Mononuclear cell (primary cell): ENCODE data around the gene PNMA1. TPM values are rescaled to one million over a fixed set of nuclear protein-coding genes. Genes with fewer than 3 reads are reported as not detected.
A peak's percentile ranks its signal among the peaks of the same experiment; 100 is the strongest.

ENCODE experiments used
- H3K27me3 ChIP-seq: 2 replicates; pipeline ENCODE4 v1.6.0; 2011; ENCODE audit warnings: low read length, control low read depth; ENCODE audit not compliant: insufficient read depth
- H3K4me1 ChIP-seq: 2 replicates; pipeline ENCODE4 v1.5.1; 2011; ENCODE audit warnings: mild to moderate bottlenecking, low read length, control low read depth; ENCODE audit not compliant: insufficient read depth
- H3K4me3 ChIP-seq: 2 replicates; pipeline ENCODE4 v1.5.1; 2011; ENCODE audit warnings: mild to moderate bottlenecking, low read length, moderate library complexity
- H3K9me3 ChIP-seq: 2 replicates; pipeline ENCODE4 v1.5.1; 2011; ENCODE audit warnings: low read depth, mild to moderate bottlenecking, control low read depth, low read length
- total RNA-seq: library from RNA; depleted of rRNA; stranded (reverse); fragments of >200 nt; gene quantifications from one replicate; pipeline ENCODE4 v1.2.3, GENCODE V29; 2012

PNMA1 gene
- total RNA-seq, 1 donor, result 23.2 TPM

- peak overlapping the region; percentile 2 for H3K4me3 ChIP-seq
- H3K27me3 ChIP-seq, result no peaks in the 10 kb centered on the region
- no peaks in the 10 kb centered on the region for H3K9me3 ChIP-seq
- H3K4me1 ChIP-seq, result peaks cover 97% of the 10 kb centered on the region
These were observed 40.0 kb upstream of the PNMA1 start for GRCh38 chr14:73753887-73754795.

- H3K27me3 ChIP-seq, result no peaks in the 10 kb centered on the region
- H3K4me1 ChIP-seq, result peaks cover 98% of the 10 kb centered on the region
- H3K9me3 ChIP-seq, result no peaks in the 10 kb centered on the region
- H3K4me3 ChIP-seq, result no peak overlapping the region
These were observed 39.1 kb upstream of the PNMA1 start for GRCh38 chr14:73753124-73753886.

GRCh38 chr14:73752297-73752992 is 38.3 kb upstream of the PNMA1 start:
- H3K4me1 ChIP-seq, result peaks cover 96% of the 10 kb centered on the region
- no peaks in the 10 kb centered on the region for H3K9me3 ChIP-seq
- H3K4me3 ChIP-seq, result no peak overlapping the region
- H3K27me3 ChIP-seq, result no peaks in the 10 kb centered on the region

DNA sequence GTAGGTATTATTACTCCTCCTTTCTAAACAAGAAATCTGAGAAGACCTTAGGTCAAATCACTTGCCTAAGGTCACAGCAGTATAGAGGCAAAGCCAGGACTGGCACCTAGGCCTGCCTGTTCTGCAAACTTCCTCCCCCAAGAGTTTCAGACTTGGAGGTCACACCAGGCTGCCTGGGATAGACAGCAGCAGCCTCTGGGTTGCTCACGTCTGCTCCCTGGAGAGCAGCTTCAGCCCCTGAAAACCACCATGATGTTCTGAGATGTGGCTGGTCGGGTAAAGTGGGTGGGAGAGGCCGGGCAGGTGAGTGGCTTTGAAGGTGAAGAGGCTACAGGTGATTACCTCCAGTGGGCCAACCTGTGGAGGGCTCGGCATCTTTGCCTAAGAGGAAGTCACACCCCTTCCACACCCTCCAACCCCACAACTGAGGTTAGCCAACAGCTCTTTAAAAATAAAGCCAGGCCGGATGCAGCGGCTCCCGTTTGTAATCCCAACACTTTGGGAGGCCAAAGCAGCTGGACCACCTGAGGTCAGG is 37.0 kb upstream of the PNMA1 start:
- Histone ChIP-seq H3K9me3 (no peaks in the 10 kb centered on the region), H3K4me1 (peaks cover 96% of the 10 kb centered on the region), H3K27me3 (no peaks in the 10 kb centered on the region), H3K4me3 (no peak overlapping the region)

- no peaks in the 10 kb centered on the region for H3K9me3 ChIP-seq
- H3K4me3 ChIP-seq, result no peak overlapping the region
- peaks cover 96% of the 10 kb centered on the region for H3K4me1 ChIP-seq
- no peaks in the 10 kb centered on the region for H3K27me3 ChIP-seq
These were observed 36.3 kb upstream of the PNMA1 start for GRCh38 chr14:73750531-73750901.

DNA sequence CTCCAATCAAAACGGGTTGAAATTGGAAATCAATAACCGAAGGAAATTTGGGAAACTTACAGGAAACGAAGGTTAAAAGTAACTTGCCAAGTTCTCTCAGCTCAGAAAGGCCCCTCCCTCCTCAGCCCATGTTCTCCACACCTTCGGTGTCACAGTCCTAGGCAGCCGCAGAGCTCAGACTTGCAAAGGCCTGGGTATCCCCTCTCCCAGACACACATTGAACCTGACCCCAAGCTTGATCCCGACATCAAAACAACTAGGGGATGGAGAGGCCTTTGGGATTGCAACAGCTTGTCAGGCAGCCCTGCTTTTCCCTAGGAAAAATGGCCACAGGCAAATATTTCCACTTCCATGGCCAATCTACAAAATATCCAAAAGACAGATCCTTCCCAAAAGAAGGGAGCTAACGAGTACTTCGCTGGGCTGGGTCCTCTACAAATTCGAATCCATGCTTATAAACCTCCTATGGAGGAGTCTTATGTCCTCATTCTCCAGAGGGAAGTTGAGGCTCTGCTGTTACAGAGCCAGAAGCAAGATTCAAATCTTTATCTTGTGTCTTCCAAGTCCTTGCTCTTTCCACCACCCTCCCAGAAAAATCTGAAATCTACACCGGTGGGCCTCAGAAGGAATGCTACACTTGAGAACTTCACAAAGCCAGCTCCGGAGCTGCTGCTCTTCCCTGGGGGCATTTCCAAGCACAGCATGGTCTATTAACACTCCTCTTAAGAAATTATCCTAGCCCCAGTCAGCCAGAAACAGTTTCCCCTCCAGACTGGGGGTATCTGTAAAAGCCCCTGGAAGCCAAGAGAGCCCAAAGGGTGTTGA is 35.7 kb upstream of the PNMA1 start:
- Histone ChIP-seq H3K4me1 (peaks cover 96% of the 10 kb centered on the region), H3K4me3 (no peak overlapping the region), H3K9me3 (no peaks in the 10 kb centered on the region), H3K27me3 (no peaks in the 10 kb centered on the region)

- Histone ChIP-seq H3K9me3 (no peaks in the 10 kb centered on the region), H3K4me1 (peaks cover 96% of the 10 kb centered on the region), H3K27me3 (no peaks in the 10 kb centered on the region)
These were observed 34.7 kb upstream of the PNMA1 start for GRCh38 chr14:73748858-73749357.

DNA sequence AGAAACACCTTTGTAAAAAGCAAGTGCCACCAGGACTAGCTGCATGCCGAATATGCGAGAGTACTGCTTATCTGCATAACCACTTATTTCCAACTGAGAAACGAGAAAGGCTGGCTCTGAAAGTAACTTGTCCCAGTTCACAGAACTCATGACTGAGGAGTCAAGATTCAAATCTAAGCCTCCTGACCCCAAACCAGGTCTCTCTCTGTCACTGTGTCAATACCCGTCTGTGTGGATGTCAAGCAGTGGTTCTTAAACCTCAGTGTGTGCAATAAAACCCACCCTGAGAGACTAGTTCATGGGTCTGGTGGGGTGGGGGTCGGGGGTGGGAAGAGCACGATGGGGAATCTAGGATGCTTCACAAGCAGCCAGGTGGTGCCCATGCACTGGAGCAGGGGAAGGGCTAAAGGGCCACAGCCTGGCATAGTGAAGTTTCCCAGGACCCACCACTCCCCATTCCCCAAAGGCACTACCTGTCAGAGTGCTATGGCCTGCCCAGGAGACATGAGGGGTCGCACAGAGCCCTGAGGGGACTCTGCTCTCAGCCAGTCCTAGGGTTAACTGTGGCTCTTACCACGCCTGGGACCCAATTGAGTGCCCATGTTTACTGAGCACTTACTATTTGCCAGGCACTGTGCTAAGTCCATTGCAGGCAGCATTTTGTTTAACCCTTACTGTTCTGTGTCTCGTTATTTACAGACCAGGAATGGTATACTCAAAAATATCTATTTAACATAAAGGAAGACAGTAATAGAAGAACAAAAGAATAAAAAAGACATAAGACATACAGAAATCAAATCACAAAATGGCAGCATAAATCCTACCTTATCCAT is 33.4 kb upstream of the PNMA1 start:
- no peaks in the 10 kb centered on the region for H3K9me3 ChIP-seq
- H3K4me1 ChIP-seq, result peaks cover 96% of the 10 kb centered on the region
- H3K4me3 ChIP-seq, result no peak overlapping the region

More at GRCh38 chr14:73748858-73749357, 34.7 kb upstream of the PNMA1 start:
- no peak overlapping the region for H3K4me3 ChIP-seq

DNA sequence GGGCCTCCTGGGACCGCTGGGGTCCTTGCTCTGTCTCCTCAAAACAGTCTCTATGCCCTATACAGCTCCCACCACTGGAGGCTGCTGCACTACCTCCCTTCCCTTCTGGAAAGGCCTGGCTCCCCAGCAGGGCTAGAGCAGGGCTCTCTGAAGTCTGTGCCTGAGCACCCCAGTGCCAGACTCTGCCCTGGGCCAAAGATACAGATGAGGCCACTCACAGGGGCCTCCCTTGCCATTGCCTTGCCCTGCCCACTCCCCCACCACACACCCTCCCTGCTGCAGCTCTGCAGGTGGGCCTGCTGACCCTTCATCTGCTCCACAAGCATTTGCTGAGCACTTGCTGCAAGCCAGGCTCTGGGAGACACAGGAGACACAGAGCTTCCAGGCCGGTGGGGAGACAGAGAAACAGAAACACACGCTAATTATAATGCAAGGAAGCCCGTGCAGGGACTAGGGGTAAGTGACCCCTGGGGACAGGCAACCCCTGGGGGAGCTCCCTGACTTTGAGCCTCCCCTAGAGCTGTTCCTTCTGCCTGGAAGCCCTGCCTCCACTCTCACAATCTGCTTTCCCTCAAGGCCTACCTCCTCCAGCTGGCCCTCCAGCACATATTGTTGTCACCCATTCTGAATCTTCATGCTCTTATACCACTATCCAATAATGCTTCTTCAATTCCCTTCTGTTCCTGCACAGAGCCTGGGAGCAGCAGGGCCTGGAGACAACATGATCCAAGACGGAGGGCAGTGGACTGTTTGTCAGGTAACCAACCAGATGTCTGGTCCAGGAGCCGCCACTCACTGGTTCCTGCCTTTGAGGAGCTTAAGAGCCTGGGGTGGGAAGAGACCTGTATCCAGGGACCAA is 32.6 kb upstream of the PNMA1 start:
- no peak overlapping the region for H3K4me3 ChIP-seq
- peaks cover 96% of the 10 kb centered on the region for H3K4me1 ChIP-seq
- H3K9me3 ChIP-seq, result no peaks in the 10 kb centered on the region
- H3K27me3 ChIP-seq, result no peaks in the 10 kb centered on the region

More for the DNA sequence above, 33.4 kb upstream of the PNMA1 start:
- no peaks in the 10 kb centered on the region for H3K27me3 ChIP-seq

- Histone ChIP-seq H3K27me3 (no peaks in the 10 kb centered on the region), H3K9me3 (no peaks in the 10 kb centered on the region), H3K4me1 (peaks cover 96% of the 10 kb centered on the region), H3K4me3 (no peak overlapping the region)
These were observed 31.7 kb upstream of the PNMA1 start for GRCh38 chr14:73745571-73746519.

GRCh38 chr14:73744874-73745529 is 30.8 kb upstream of the PNMA1 start:
- H3K27me3 ChIP-seq, result no peaks in the 10 kb centered on the region
- no peak overlapping the region for H3K4me3 ChIP-seq

More at GRCh38 chr14:73744874-73745529, 30.8 kb upstream of the PNMA1 start:
- Histone ChIP-seq H3K9me3 (no peaks in the 10 kb centered on the region), H3K4me1 (peaks cover 96% of the 10 kb centered on the region)
